GM19468 (cell line): ENCODE measurements around the gene CCDC106.

Source experiments
- ATAC-seq: cut with Tn5 transposase; IDR thresholded peaks from one replicate; pipeline ENCODE4 v1.9.1; 2021; ENCODE audit warnings: mild to moderate bottlenecking, moderate library complexity, moderate number of reproducible peaks; ENCODE audit not compliant: unreplicated experiment; ENCODE audit errors: extremely low read depth

CCDC106 gene

DNA sequence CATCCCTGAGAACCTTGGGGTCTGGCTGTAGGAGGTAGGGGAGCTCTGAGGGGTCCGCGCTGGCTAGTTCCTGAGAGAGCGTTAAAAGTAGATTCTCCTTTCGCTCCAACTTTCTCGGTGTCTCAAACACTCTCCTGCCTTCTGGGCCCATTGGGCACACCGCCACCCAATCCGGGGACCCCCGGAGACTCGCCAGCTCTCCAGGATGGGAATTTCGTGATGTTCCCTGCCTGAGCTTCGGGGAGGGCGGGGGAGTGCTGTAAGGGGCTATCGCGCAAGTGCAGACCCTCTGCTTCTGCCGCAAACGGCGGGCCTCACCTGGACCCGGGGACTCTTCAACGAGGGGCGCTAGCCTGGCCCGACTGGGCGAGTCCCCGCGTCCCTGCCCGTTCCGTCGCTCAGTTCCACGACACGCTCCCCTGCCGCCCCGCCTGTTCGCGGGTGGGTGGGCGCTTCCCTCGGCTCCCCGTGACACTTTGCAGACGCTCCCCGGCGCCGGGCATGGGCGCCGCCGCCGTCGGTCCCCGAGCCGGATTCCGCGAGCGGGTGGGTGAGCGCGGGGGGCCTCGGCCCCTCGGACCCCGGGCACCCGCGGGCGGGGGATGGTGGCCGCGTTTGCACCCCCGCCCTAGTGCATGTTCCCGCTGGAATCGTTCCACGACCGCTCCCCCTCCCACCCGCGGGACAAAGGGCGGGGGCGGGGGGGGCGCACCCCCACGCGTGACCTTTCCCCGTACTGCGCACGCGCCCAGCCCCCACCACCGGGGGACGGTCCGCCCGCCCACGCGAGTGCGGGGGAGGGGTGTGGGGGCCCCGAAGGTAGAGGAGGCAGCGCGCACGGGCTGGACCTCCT lies at the start of gene CCDC106:
CCDC106 (plus strand) TSS at position 481 of the 853 bp plus-strand sequence. CDS start 835 bp downstream, outside the sequence.
- no peak for ATAC-seq

DNA sequence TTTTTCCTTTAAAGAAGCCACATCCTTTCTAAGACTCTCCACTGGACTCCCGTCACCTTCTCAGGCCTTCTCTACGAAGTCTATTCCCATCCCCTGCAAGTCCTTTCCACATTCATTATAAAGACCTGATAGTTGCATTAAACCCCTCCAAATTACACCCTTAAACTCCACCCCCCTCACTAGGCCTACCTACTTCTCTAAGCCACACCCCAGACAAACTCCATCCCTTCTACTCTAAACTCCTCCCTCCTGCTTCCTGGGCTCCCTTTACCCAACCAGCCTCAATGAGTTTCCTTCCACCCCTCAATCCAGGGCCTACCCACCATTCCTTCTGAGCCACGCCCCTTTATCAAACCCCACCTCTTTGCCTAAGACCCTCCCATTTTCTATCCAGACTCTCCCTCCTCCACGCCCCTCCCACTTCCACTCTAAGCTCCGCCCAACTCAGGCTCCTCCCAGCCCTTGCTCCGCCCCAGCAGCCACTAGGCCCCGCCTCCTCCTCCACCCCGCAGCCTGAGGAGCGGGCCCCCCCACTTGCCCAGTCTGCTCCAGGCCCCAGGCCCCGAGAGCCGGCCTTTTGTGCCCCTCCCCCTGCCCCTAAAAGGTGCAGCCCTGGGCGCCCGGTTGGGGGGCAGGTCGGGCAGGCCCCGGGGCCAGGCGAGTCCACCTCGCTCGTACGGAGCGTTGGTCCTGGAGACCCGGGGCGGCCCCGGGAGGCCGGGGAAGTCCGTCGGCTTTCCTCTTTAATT lies 49.1 kb upstream of the CCDC106 start:
- ATAC-seq = peak; percentile 33

DNA sequence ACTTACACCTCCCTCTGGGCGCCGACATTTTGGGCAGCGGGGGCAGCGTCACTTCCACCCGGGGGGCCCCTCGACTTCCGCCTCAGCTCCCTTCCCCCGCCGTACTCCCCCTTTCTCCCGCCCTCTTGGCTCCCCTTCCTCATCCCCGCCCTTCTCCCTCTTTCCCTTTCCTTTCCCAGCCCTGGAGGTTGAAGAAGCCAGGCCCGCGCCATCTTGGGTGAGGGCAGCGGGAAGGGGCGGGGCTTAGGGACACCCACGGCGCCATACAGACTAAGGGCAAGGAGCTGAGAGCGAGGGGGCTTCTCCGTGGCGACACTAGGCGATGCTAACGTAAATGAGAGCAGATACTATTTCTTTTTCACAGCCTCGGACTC lies 48.6 kb upstream of the CCDC106 start, which contains the start of gene FIZ1:
FIZ1 (minus strand) TSS at position 50 of the 374 bp plus-strand sequence. CDS start 1,652 bp downstream, outside the sequence.
- ATAC-seq = peak; percentile 35

DNA sequence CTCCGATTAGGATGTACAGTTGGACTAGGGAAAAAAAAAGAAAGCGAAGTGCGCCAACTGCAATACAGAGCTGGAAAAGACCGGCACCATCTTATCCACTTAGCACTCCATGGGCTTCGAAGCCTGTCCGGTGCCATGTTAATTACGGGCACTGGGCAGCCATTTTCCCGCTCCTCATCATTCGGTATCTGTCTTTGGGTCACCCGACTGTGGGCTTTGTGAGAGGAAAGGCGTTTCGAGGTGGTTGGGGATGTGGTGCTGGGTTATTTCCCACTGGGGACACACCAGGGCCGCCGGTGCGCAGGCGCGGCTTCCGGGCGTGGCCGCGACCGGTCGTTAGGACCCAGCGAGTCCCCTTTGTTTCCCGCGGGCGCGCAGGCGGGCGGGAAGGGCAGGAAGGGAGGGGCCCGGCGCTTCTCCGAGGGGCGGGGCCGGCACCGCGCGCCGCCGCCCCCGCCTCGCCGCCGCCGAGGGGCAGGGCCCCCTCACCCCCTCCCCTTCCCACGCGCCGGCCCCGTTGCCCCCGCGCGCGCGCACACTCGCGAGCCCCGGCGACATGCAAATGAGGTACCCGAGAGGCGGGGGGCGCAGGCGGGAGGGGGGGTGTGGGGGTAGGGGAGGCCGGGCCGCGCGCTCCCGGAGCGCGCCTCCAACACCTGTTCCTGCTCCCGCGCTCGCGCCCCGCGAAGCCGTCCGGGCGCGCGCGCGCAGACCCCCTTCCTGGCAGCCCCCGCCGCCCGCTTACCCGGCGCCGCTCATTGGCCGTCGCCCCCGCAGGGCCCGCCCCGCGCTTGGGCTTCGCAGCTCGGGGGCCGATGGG lies 48.0 kb upstream of the CCDC106 start, which contains the start of gene ZNF524:
ZNF524 (plus strand) TSS at position 447 of the 820 bp plus-strand sequence. CDS start 1,825 bp downstream, outside the sequence.
- peak; percentile 18 for ATAC-seq

DNA sequence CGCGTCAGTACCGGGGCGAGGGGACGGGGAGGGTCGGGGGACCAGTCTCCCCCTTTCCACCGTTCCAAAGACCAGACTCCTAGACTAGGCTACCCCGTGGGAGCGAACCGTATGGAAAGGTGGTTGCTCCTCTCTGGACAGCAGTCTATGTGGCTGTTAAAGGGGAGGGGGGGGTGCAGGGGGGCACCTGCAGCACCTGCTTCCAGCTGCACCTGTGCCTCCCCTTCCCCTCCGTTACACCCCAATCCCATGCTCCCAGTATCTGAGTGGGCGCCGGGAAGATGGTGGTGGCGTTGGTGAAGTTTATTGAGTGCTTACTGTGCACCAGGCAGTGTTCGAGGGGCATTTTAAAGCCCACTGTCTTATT lies 47.4 kb upstream of the CCDC106 start:
- no peak for ATAC-seq

DNA sequence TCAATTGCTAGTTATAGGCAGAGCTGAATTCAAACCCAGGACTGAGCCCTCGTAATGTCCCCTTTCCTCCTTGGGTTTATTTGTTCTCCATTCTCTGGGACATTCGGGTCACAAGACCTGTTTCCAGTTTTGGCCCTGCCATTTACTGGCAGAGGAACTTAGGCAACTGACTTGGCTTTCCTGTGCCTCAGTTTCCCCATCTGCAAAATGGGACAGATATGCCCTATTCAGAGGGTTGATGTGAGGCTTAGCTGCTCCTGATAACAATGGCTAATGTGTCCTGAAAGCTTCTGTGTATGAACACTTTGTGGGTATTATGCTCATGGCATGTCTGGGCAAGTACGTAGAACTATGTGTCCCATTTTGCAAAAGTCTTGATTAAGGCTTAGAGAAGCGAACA lies 46.9 kb upstream of the CCDC106 start:
- no peak for ATAC-seq

DNA sequence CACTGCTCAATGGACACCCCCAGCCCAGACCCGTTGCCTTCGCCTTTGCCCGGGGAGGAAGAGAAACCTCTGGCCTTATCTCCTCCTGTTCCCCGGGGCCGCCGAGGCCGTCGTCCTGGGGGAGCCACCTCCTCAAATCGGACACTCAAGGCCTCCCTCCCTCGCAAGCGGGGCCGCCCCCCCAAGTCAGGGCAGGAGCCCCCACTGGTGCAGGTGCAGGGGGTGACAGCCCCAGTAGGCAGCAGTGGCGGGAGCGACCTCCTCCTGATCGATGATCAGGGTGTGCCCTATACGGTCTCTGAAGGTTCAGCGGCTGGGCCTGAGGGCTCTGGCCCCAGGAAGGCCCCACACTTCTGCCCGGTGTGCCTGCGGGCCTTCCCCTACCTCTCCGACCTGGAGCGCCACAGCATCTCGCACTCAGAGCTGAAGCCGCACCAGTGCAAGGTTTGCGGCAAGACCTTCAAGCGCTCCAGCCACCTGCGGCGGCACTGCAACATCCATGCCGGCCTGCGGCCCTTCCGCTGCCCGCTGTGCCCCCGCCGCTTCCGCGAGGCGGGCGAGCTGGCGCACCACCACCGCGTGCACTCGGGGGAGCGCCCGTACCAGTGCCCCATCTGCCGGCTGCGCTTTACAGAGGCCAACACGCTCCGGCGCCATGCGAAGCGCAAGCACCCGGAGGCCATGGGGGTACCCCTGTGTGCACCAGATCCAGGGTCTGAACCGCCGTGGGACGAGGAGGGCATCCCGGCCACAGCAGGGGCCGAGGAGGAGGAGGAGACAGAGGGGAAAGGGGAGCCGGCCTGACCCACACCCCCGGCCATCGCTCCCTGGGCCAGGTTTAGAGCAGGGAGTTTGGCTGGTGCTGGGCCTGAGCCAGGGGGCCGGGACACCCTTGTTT lies 45.7 kb upstream of the CCDC106 start:
- no peak for ATAC-seq

DNA sequence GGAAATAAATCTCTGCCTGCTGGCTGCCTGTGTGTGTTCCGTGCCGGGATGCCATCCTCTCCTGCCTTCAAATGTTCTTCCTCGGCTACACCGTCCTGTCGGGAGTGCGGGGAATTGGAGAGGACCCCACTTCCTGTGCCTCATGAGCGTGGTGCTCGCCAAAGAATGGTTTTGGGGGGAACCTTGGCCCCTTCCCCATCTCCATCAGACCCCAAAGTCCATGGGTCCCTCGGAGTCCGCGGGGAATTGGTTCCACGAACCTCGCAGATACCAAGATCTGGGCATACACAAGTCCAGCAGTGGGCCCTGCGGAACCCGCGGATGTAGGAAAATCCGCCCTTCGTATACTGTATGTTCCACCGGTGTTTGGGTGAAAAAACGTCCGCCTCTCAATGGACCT lies 44.9 kb upstream of the CCDC106 start:
- no peak for ATAC-seq

DNA sequence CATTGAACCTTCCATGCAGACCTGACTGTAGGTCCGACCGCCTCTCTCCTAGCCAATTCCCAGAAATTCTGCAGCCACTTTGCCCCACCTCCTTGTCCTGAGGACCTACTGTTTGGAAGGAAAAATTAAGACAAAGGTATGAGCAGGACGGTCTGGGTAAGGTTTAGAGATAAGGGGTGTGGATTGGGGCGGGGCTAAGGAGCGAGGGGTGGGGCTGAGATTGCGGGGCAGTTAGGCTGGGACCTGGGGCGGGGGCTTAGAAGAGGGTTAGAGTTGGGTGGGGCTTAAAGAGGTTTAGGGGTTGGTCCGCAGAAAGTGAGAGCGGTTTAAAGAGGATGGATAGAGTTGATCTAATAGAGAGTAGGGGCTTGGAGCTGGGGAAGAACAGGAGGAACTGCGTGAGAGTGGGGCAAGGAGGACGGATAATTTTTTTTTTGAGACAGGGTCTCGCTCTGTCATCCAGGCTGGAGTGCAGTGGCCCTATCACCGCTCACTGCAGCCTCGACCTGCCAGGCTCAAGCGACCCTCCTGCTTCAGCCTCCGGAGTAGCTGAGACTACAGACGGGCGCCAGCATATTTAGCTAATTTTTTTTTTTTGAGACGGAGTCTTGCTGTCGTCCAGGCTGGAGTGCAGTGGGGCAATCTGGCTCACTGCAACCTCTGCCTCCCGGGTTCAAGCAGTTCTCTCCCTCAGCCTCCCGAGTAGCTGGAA lies 44.3 kb upstream of the CCDC106 start:
- no peak for ATAC-seq

DNA sequence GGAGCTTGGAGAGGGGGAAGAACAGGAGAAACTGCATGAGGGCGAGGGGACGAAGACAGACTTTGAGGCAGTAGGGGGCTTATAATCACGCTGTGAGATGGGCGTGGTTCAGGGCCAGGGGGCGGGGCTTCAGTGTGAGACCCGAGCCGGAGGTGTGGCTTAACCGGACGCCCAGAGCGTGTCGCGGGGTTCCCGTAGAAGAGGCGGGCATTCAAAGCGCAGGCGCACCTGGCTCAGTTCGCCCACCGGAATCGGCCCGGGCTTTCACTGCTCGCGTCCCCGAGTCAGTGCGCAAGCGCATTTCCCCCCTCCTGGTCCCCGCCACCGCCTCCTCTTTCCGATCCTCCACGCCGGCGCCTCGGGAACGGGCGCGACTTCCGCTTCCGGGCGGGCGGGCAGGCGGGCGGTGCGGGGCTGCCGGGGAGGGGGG lies 42.8 kb upstream of the CCDC106 start:
- ATAC-seq = peak; percentile 83

DNA sequence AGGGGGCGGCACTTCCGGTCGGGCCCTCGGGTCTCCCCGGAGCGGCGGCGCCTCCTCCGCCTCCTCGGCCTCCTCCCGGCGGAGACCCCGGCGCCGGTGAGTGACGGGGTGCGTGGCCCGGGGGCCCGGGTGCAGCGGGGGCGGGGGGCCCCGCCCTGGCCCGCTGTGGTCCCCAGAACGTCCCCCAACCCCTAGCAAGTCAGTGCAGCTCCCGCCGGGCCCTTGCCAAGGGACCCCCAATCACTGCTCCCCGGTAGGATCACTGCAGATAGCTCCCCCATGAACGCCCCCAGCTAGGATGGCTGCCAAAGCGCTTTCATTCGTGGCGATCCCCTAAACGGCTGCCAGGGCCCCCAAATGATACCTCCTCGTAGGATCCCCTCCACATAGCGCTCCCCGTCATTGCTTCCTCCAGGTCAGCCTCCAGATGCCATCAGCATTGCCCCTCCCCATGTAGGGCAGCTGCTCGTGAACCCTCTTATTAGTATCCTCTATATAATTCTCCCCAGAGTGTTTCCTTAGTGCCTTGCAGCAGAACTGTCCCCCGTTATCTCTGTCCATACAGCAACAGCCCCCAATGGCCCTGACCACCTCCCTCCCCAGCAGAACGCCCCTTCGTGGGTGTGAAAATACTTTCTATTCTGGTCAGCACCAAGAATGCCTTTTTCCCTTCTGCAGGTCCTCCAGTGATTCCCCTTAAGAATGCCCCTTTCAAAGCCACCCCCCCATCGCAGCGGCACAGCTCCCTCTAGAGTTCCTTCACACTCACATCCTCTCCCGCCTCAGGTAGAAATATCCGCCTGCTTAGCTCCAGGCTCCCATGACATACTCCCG lies 42.2 kb upstream of the CCDC106 start, which contains the start of gene ZNF865:
ZNF865 (plus strand) TSS at position 11 of the 834 bp plus-strand sequence. CDS start 7,972 bp downstream, outside the sequence.
- ATAC-seq = no peak

DNA sequence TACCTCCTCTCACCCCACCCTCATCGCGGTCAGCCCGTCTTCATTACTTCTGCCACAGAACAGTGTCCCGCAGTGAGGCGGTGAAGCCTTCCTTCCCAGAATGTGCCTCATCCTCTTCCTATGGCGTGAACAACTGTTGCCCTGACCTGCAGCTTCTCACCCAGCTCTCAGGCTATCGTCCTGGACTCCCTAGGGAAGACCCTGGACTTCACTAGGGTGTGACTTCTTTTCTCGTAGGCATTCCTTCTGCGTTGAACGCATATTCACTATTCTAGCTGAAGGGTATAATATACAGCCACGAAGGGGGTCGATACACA lies 41.6 kb upstream of the CCDC106 start:
- ATAC-seq = no peak

DNA sequence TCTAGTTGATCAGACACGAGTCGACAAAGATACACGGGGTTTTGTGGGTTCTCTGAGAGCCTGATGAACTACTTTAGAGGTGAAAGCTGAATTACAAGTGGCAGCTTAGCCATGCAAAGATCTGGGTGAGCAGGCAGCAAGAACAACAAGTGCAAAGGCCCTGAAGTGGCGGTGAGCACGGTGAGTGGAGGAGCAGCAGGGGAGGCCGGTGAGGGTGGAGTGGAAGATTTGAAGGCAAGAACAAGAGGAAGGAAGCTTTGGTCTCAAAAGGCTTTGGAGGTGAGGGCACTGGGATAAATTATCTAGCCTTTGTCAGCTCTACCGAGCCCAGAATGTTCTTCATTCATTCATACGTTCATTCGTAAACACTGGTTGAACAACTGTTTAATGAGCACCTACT lies 41.2 kb upstream of the CCDC106 start:
- ATAC-seq = no peak

DNA sequence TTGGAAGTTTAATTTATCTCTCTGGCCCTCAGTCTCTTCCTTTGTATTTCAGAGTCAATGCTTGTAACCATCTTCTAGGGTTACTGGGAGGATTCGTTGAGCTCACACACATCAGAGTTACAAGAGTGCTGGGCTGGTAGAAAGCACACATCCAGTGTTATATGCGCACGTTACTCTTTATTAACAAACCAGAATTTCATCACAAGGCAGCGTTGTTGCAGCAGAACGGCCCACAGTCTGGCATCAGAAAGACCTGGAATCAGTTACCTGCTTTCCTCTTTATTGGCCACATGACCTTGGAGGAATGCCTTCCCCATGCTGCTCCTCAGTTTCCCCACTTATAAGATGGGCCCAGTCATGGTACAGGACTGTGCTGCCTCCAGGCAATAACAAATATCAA lies 38.7 kb upstream of the CCDC106 start:
- no peak for ATAC-seq

DNA sequence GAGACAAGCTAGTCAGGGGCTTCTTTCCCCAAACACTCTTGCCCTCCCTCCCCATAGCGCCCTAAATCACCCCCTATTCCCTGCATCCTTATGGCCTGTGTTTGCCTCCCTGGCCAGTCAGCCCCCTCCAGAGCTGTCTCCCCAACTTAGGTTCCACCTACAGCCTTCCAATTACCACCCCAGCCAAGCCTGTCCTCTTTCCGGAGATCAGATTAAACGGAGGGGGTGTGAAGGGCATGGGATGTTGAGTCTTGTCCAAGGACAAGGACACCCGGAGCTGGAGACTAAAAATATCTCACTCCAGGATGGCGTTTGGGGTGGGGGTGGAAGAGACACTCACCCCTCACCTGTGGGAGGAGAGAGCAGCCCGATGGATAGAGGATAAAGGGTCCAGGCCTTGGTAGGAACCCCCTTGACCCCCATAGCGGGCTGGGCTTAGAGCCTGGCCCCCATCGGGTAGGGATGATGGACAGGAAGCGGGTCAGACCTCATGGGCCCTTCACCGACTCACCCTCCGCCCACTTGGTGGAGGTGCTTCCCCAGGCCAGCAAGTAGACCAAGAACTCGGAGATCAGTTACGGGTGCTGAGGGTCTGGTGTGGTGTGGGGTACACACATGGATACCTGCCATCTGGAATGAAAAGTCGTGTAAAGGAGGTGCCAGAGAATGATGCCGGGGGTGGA lies 36.6 kb upstream of the CCDC106 start:
- ATAC-seq = no peak

DNA sequence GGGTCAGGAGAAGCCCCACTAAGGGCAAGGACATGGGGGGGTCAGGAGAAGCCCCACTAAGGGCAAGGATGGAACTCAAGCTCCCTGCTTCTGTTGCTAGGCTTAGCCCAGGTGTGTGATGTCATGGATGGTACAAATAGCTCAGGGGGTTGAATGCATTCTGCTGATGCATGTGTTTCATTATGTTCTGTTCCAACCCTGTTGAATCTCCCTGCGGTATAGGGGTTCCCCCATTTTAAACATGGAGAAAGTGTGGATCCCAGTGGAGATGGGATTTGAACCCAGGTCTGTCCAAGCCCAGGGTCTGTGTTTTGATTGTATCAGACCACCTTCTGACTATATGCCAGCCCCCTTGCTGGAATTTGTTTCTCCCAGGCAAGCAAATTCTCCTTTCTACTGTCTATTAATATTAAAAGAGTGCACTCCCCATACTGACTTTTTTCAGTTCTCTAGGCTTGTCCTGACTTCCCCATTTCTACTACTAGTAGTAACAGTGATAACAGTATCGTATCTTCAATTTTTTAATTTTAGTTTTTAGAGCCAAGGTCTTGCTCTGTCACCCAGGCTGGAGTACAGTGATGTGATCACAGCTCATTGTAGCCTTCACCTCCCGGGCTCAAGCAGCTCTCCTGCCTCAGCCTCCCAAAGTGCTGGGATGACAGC lies 35.9 kb upstream of the CCDC106 start:
- no peak for ATAC-seq

DNA sequence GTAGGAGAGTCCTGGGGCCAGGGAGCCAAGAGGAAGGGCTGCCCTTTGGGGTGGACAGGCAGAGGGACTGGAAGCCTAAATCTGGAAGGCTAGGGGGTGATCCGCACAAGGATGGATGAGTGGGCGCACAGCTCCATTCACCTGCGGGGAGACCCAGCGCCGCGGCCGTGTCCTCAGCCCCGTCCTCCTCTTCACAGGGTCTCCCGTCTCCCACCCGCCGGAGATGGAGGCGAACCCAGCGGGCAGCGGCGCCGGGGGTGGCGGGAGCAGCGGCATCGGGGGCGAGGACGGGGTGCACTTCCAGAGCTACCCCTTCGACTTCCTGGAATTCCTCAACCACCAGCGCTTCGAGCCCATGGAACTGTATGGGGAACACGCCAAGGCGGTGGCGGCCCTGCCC lies 34.6 kb upstream of the CCDC106 start:
- ATAC-seq = no peak
